Stimulated activated memory B cell treated with anti-CD40 and anti-IgM and Interleukin-4, amounts not matched to agents 10 μg/mL and 1 μg/mL and 100 μg/mL, for 72 hours (primary cell): ENCODE results near the gene BCR.

Experiments used
- ATAC-seq: fragments of 150-1000 bp; cut with Tn5 transposase; 2 replicates; pipeline ENCODE4 v1.10.0; 2021
- H3K27ac Mint-ChIP-seq: one replicate; pipeline ENCODE4 v1.8.0; 2022; ENCODE audit warnings: mild to moderate bottlenecking, mixed read lengths
- H3K27me3 Mint-ChIP-seq: one replicate; pipeline ENCODE4 v1.8.0; 2022; ENCODE audit warnings: mixed read lengths
- H3K36me3 Mint-ChIP-seq: one replicate; pipeline ENCODE4 v1.8.0; 2022; ENCODE audit warnings: mixed read lengths
- H3K4me1 Mint-ChIP-seq: one replicate; pipeline ENCODE4 v1.8.0; 2022; ENCODE audit warnings: mixed read lengths
- H3K4me3 Mint-ChIP-seq: one replicate; pipeline ENCODE4 v1.8.0; 2022; ENCODE audit warnings: mild to moderate bottlenecking, moderate library complexity, mixed read lengths
- H3K9me3 Mint-ChIP-seq: one replicate; pipeline ENCODE4 v1.8.0; 2022; ENCODE audit warnings: mixed read lengths

The BCR gene

GRCh38 chr22:23242473-23243001 lies 62.2 kb downstream of the BCR start:
- Mint-ChIP-seq H3K36me3 (peaks cover 5% of the 10 kb centered on the region), H3K9me3 (no peaks in the 10 kb centered on the region), H3K27me3 (no peaks in the 10 kb centered on the region), H3K27ac (peak overlapping the region; percentile 56), H3K4me3 (no peak overlapping the region), H3K4me1 (peaks cover 55% of the 10 kb centered on the region)
- ATAC-seq = no peak

GRCh38 chr22:23243006-23243573 lies 62.8 kb downstream of the BCR start:
- Mint-ChIP-seq H3K4me3 (no peak overlapping the region), H3K4me1 (peaks cover 56% of the 10 kb centered on the region), H3K36me3 (peaks cover 5% of the 10 kb centered on the region), H3K27me3 (no peaks in the 10 kb centered on the region), H3K9me3 (no peaks in the 10 kb centered on the region), H3K27ac (peak overlapping the region; percentile 56)
- peak; percentile 83 for ATAC-seq

- Mint-ChIP-seq H3K9me3 (no peaks in the 10 kb centered on the region), H3K4me3 (no peak overlapping the region), H3K36me3 (peaks cover 5% of the 10 kb centered on the region), H3K4me1 (peaks cover 60% of the 10 kb centered on the region), H3K27ac (no peak overlapping the region), H3K27me3 (no peaks in the 10 kb centered on the region)
- ATAC-seq = no peak
These were observed 63.8 kb downstream of the BCR start for GRCh38 chr22:23243859-23244689.

- H3K4me3 Mint-ChIP-seq = no peak overlapping the region
- H3K27ac Mint-ChIP-seq = no peak overlapping the region
- peaks cover 5% of the 10 kb centered on the region for H3K36me3 Mint-ChIP-seq
- ATAC-seq = no peak
- peaks cover 66% of the 10 kb centered on the region for H3K4me1 Mint-ChIP-seq
- H3K27me3 Mint-ChIP-seq = no peaks in the 10 kb centered on the region
- H3K9me3 Mint-ChIP-seq = no peaks in the 10 kb centered on the region
These were observed 64.4 kb downstream of the BCR start for GRCh38 chr22:23244690-23245044.

- Mint-ChIP-seq H3K4me1 (peaks cover 66% of the 10 kb centered on the region), H3K4me3 (no peak overlapping the region), H3K36me3 (peaks cover 5% of the 10 kb centered on the region), H3K9me3 (no peaks in the 10 kb centered on the region), H3K27me3 (no peaks in the 10 kb centered on the region), H3K27ac (no peak overlapping the region)
- no peak for ATAC-seq
These were observed 64.9 kb downstream of the BCR start for GRCh38 chr22:23245045-23245798.

- Mint-ChIP-seq H3K36me3 (peaks cover 2% of the 10 kb centered on the region), H3K27ac (no peak overlapping the region), H3K4me1 (peaks cover 61% of the 10 kb centered on the region), H3K9me3 (no peaks in the 10 kb centered on the region), H3K27me3 (no peaks in the 10 kb centered on the region), H3K4me3 (no peak overlapping the region)
- no peak for ATAC-seq
These were observed 65.5 kb downstream of the BCR start for GRCh38 chr22:23245799-23246136.

GRCh38 chr22:23246982-23247766 lies 66.9 kb downstream of the BCR start:
- no peak overlapping the region for H3K4me3 Mint-ChIP-seq
- no peaks in the 10 kb centered on the region for H3K9me3 Mint-ChIP-seq
- no peak overlapping the region for H3K27ac Mint-ChIP-seq
- ATAC-seq = no peak
- peaks cover 48% of the 10 kb centered on the region for H3K4me1 Mint-ChIP-seq
- H3K27me3 Mint-ChIP-seq = no peaks in the 10 kb centered on the region
- no peaks in the 10 kb centered on the region for H3K36me3 Mint-ChIP-seq

- ATAC-seq = no peak
- Mint-ChIP-seq H3K36me3 (no peaks in the 10 kb centered on the region), H3K27me3 (no peaks in the 10 kb centered on the region), H3K9me3 (no peaks in the 10 kb centered on the region), H3K27ac (no peak overlapping the region), H3K4me1 (peaks cover 43% of the 10 kb centered on the region), H3K4me3 (no peak overlapping the region)
These were observed 68.3 kb downstream of the BCR start for GRCh38 chr22:23248583-23248982.

- Mint-ChIP-seq H3K27ac (no peak overlapping the region), H3K4me1 (peaks cover 38% of the 10 kb centered on the region), H3K27me3 (no peaks in the 10 kb centered on the region), H3K4me3 (no peak overlapping the region), H3K36me3 (peaks cover 11% of the 10 kb centered on the region), H3K9me3 (no peaks in the 10 kb centered on the region)
- no peak for ATAC-seq
These were observed 69.9 kb downstream of the BCR start for GRCh38 chr22:23250056-23250784.

GRCh38 chr22:23250785-23251363 lies 70.6 kb downstream of the BCR start:
- no peak for ATAC-seq
- peaks cover 18% of the 10 kb centered on the region for H3K36me3 Mint-ChIP-seq
- H3K27me3 Mint-ChIP-seq = no peaks in the 10 kb centered on the region
- peaks cover 45% of the 10 kb centered on the region for H3K4me1 Mint-ChIP-seq
- no peak overlapping the region for H3K4me3 Mint-ChIP-seq
- H3K27ac Mint-ChIP-seq = no peak overlapping the region
- no peaks in the 10 kb centered on the region for H3K9me3 Mint-ChIP-seq

GRCh38 chr22:23251445-23252093 lies 71.3 kb downstream of the BCR start:
- Mint-ChIP-seq H3K27me3 (no peaks in the 10 kb centered on the region), H3K9me3 (no peaks in the 10 kb centered on the region), H3K4me1 (peaks cover 49% of the 10 kb centered on the region), H3K27ac (no peak overlapping the region), H3K36me3 (peaks cover 21% of the 10 kb centered on the region), H3K4me3 (no peak overlapping the region)
- ATAC-seq = peak; percentile 31

GRCh38 chr22:23253475-23254055 lies 73.3 kb downstream of the BCR start:
- no peak overlapping the region for H3K4me3 Mint-ChIP-seq
- H3K4me1 Mint-ChIP-seq = peaks cover 34% of the 10 kb centered on the region
- H3K9me3 Mint-ChIP-seq = no peaks in the 10 kb centered on the region
- peaks cover 27% of the 10 kb centered on the region for H3K36me3 Mint-ChIP-seq
- H3K27me3 Mint-ChIP-seq = no peaks in the 10 kb centered on the region
- H3K27ac Mint-ChIP-seq = no peak overlapping the region
- ATAC-seq = no peak

GRCh38 chr22:23255506-23256170 lies 75.3 kb downstream of the BCR start:
- Mint-ChIP-seq H3K4me1 (peaks cover 24% of the 10 kb centered on the region), H3K36me3 (peaks cover 27% of the 10 kb centered on the region), H3K27ac (no peak overlapping the region), H3K4me3 (no peak overlapping the region), H3K9me3 (no peaks in the 10 kb centered on the region), H3K27me3 (no peaks in the 10 kb centered on the region)
- ATAC-seq = no peak
